Measurements from ENCODE around the gene TSKS. TPM values are rescaled to one million over a fixed set of nuclear protein-coding genes. Genes with fewer than 3 reads are reported as not detected.

TSKS gene
- total and polyA plus RNA-seq, 2 of the 13 experiments (the other 11 are each of a cell fraction or from before 2014, with no cell fraction given): 0.03 TPM; not detected in 1

GRCh38 chr19:49766007-49766929 is 3.2 kb upstream of the TSKS start (continued):
- TF ChIP-seq ZMYM3 (CRISPR knock-in tag; IDR thresholded peaks at IDR 0.05): peak; percentile 97
- TF ChIP-seq ZBTB7B (CRISPR knock-in tag; IDR thresholded peaks at IDR 0.05): no peak
- TF ChIP-seq EEA1 (CRISPR knock-in tag; IDR thresholded peaks at IDR 0.05; ENCODE audit: borderline replicate concordance): no peak
- 0 out of 2 replicates have a peak, but pooled peaks have one; percentile 8 for TF ChIP-seq SIN3B (IDR thresholded peaks at IDR 0.05; ENCODE audit: low read length)
- TF ChIP-seq THAP9 (CRISPR knock-in tag; IDR thresholded peaks at IDR 0.05; ENCODE audit: borderline replicate concordance): peak; percentile 80; the same call in 1 of the 2 replicates
- no peak for TF ChIP-seq ZNF639 (CRISPR knock-in tag; conservative IDR thresholded peaks at IDR 0.05)
- TF ChIP-seq CTCF (CRISPR knock-in tag; IDR thresholded peaks at IDR 0.05): 0 out of 2 replicates have a peak, but pooled peaks have one; percentile 2
- TF ChIP-seq KDM3A (CRISPR knock-in tag; IDR thresholded peaks at IDR 0.05; ENCODE audit: low read depth): 0 out of 2 replicates have a peak, but pooled peaks have one; percentile 37
